SH-SY5Y (cell line): ENCODE data around the gene NOCT.

Source experiments
- GATA2 ChIP-seq: IDR thresholded peaks from 2 replicates; pipeline ENCODE4 v1.6.1; 2011; ENCODE audit warnings: mild to moderate bottlenecking, low read depth, low read length
- GATA3 ChIP-seq: IDR thresholded peaks from 2 replicates; pipeline ENCODE4 v1.6.1; 2011; ENCODE audit warnings: low read depth, mild to moderate bottlenecking, low read length, moderate library complexity

NOCT gene, protein sequence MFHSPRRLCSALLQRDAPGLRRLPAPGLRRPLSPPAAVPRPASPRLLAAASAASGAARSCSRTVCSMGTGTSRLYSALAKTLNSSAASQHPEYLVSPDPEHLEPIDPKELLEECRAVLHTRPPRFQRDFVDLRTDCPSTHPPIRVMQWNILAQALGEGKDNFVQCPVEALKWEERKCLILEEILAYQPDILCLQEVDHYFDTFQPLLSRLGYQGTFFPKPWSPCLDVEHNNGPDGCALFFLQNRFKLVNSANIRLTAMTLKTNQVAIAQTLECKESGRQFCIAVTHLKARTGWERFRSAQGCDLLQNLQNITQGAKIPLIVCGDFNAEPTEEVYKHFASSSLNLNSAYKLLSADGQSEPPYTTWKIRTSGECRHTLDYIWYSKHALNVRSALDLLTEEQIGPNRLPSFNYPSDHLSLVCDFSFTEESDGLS

DNA sequence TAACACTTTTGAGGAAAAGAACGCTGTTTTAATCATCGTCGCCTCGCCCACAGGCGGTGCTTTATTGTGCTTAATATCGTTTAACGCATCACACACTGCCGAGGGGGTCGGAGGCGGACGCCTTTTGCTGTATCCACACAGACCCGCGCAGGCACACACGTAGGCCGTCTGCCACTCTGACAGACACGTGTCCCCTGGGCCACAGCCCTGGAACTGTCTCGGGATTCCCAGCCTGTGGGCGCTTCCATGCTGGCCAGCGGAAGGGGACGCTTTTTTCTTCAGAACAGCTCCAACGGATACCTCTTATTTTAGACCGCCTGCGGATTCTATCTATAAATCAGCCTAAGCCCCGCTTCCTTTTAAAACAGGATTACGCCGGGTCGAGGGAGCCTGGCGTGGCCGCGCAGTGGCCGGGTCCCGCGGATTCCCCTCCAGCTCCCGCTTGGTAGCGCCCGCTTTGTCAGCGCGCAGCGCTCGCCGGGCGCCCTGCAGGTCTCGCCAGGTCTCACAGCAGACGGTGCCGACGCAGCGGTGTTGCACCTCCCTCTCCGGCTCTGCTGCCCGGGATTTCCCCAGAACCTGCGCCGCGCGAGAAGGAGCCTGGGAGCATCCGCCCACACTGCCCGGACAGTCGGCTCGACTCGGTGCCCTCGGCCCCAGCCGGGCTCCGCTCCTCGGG, at the start of gene NOCT:
Gene NOCT, plus strand, starts transcription at position 513 of the 679 bp plus-strand sequence. CDS start 201 bp downstream, outside the sequence.
- TF ChIP-seq GATA2 (no peak), GATA3 (no peak)

DNA sequence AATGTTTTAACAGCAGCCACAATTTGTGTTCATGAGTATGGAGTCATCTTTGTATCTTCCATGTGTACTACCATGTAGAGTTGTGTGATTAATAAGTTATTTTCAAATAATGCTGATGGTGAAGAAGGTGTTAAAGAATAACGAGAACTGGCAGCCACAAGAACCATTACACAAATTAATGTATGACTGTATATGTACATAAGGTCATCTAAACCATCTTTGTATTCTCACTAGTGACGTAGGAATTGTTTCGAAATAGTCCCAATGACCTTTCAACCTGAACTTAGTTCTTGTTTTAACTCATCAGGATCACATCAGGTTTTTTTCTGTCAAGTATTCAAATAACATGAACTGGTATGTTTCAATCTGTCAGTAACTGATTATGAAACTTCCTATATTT, 48.3 kb upstream of the NOCT start:
- TF ChIP-seq GATA2 (no peak), GATA3 (no peak)

DNA sequence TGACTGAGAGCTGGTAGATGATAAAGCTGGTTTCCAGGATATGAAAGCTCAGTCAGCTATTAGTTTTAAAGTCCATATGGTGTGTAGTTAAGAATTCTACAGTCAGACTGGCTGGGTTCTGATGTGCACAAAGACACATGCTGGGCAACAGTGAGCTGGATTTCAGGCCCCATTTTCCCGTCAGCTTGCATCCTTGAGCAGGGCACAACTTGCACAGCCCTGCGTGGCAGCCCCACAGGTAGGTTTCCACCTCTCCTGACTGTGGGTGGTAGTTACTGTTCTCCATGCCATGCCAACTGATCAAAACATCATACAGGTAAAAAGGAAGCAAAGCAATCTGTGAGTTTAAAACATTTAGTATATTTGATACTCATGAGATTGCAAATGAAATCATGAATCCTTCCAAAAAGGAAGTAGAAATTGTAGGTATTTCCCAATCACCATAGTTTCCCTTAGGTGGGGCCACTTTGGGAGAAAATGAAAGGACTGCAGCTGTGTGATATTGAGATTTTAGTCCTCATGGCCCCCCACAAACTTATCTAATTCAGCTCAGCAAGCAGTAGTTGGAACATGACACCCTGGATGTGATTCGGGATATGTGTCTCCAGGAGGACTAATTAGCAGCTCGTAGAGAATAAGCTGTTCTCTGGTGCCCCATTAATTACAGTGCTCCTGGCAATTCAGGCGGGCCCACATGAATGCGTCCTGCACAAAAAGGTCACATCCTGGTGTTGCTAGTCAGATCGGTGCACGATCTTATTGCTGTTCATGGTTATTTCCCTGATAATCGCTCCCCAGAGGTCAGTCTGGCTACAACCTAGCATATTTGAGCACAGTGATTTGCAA, 42.4 kb upstream of the NOCT start:
- no peak for TF ChIP-seq GATA2
- TF ChIP-seq GATA3, result no peak

DNA sequence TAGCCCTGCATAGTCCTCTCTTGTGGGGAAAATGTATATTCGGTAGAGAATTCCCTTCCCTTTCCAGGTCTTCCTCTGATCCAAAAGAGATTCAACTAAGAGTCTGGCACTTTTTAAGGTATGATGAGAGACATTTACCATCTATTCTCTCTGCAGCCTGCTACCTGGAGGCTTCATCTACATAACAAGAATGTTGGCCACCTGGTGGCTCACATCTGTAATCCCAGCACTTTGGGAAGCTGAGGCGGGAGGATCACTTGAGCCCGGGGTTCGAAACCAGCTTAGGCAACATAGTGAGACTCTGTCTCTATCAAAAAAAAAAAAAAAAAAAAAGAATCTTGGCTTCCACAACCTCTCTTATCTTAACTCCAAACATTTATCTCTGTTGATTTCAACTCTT, 40.4 kb upstream of the NOCT start:
- TF ChIP-seq GATA2 (no peak), GATA3 (no peak)

DNA sequence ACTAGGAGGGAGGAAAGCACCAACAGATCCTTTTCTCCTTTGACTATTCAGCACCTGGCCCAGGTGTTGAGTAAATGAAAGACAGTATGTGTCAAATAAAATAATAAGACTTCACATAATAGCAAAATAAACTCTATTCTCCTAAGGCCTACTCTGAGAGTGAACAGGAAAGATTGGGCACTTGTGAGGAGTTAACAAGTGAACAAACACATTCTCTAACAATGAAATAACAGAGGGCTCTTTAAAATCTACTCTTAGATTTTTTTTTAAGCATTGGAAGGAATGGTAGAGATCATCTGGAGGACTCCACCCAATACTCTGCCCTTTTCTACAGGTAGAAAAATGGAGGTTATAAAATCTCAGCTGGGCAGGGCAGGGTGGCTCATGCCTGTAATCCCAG, 39.1 kb upstream of the NOCT start:
- no peak for TF ChIP-seq GATA3

DNA sequence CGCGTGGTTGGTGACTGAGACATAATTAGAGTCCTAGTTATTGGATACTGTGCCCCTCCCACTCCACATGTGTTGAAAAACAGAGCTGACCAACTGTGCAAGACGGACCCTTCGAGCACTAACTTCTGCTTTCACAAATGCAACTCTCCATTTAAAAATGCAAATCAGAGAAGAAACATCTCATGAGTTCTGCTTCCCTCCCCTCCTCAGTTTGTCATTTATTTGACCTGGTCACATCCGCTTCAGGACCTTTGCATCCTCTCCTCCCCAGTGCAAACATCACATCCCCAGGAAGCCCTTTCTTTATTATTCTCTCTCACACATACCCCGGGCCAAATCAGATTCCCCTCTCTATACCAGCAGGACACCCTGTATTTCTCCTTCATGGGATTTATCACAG, 38.1 kb upstream of the NOCT start:
- no peak for TF ChIP-seq GATA3

DNA sequence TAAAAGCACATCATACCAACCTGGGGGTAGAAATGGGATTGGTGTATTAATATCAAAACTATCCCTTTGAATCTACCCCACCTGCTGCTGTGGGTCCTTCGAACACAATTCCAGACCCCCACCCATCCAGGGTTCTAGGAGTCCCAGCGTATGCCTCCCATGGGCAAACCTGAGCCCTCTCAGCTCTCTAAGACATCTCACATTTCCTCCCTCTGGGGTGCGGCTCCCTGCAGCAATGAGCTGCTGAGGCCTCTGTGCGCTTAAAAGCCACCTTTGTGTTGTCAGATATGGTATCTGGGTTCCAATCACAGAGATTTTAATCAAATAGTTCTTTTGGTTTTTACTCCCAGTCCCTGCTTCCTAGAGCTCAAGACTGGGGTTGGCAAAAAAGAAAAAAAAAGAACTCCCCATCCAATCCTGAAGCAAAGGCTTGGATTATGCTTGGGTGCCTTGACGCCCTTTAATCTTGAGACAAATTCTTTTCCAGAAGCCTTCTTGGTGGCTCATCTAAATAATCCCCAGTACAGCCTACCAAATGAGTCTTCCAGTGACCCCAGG, 37.5 kb upstream of the NOCT start:
- no peak for TF ChIP-seq GATA2
- no peak for TF ChIP-seq GATA3

DNA sequence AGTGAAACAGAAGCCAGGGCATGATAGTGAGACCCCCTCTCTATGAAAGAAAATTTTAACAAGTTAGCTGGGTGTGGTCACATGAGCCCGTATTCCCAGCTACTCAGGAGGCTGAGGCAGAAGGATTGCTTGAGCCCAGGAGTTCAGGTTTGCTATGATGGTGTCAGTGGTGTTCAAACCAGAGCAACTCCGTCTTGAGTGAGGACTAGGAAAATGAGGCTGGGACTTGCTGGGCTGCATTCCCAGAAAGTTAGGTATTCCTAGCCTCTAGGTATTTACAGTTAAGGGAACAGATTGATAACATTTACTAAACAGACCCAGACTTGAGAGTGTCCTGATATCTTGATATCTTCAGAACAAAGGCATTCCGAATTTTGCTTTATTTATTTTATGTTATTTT, 37.0 kb upstream of the NOCT start:
- TF ChIP-seq GATA3 (no peak), GATA2 (no peak)

DNA sequence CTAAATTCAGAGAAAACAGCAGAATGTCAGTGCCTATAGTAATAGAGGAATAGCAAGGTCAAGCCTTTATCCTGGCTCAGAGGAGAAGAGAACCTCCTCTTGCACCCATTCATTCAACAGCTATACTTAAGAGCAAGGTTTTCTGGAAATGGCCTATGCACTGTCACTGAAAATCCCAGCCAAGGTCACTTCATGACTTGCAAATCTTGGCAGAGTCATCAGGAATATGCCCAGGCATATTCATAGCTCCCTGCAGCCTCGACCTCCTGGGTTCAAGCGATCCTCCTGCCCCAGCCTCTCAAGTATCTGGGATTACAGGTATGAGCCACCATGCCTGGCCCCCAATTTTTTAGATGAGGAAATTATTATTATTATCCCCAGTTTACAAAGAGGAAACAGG, 35.8 kb upstream of the NOCT start:
- TF ChIP-seq GATA3, result no peak
- TF ChIP-seq GATA2, result no peak

DNA sequence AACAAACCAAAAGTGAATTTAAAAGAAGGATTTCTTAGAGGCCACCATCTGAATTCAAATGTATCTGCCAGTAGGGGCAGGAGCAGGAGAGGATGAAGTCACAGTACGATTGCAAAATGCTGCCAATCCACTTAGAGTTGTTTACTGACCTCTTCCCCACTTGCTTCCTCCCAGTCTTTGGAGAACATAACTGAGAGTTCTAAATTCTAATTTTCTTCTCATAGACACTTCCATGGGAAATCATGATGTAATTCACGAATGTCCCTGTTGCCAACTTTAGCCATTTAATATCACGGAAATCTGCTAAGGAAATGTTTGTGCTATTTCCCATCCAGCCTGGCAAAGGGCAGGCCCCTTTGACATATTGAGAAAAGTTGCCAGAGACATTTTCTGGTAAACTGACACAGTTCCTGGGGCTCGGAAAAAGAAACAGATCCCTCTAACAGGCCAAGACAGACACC, 33.6 kb upstream of the NOCT start:
- TF ChIP-seq GATA2 (no peak), GATA3 (no peak)

DNA sequence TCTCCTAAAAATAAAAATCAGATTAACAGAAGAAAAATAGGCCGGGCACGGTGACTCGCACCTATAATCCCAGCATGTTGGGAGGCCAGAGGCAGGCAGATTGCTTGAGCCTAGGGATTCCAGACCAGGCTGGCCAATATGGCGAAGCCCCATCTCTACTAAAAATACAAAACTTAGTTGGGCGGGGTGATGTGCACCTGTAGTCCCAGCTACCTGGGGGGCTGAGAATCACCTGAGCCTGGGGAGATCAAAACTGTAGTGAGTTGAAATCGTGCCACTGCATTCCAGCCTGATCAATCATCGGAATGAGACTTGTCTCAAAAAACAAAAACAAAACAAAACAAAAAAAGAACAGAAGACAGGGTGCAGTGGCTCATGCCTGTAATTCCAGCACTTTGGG, 32.8 kb upstream of the NOCT start:
- TF ChIP-seq GATA3 (no peak), GATA2 (no peak)

DNA sequence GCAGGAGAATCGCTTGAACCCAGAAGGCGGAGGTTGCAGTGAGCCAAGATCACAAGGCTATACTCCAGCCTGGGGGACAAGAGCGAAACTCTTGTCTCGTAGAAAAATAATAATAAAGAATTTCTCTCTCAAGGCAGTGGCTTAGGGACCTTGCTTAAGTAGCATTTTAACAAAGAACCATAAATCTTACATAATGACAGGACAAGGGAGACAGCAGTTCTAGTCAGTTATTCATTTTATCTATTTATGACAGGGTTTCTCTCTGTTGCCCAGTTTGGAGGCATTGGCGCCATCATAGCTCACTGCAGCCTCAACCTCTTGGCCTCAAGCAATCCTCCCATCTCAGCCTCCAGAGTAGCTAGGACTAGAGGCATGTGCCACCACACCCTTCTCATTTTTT, 31.9 kb upstream of the NOCT start:
- TF ChIP-seq GATA3 (no peak), GATA2 (no peak)

DNA sequence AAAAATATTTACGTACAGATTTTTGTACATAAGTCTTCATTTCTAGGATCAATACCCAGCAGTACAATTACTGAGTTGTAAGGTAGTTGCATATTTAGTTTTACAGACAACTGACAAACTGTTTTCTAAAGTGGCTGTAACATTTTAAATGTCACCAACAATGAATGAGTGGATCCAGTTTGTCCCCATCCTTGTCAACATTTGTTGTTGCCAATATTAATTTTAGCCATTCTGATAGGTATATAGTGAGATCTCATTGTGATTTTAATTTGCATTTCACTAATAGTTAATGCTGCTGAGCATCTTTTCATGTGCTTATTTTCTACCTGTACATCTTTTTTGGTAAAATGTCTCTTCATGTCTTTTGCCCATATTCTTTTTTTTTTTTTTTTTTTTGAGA, 30.9 kb upstream of the NOCT start:
- TF ChIP-seq GATA2 (no peak), GATA3 (no peak)

DNA sequence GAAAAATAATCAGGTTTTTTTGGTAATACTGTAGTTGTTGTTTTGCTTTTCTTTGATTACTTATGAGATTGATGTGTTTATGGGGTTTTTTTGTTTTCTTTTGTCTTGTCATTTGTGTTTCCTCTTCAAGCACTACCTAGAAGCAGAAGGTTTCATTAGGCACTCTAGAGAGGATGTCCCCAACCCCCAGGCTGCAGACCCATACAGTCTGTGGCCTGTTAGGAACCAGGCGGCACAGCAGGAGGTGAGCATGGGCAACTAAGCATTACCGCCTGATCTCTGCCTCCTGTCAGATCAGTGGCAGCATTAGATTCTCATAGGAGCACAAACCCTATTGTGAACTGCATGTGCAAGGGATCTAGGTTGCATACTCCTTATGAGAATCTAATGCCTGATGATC, 22.9 kb upstream of the NOCT start:
- no peak for TF ChIP-seq GATA3
- TF ChIP-seq GATA2, result no peak

DNA sequence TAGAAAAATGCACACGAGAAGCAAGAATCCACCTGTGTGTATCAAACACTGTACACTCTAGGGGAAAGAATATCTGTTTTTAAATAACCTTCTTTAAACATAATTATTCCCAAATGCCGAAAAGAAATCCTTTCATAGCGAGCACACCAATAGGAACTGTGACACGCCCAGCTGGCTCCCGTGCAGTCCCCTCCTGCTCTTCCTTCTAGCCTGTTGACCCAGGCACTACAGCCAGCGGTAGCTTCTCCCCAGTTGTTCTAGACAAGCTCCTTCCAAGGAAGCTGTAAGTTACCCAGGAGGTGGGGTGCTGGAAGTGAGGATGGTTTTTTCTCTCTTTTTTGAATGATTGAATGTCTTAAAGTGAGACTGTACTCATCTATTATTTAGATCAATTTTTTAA, 19.5 kb upstream of the NOCT start:
- TF ChIP-seq GATA3, result no peak
- TF ChIP-seq GATA2, result no peak

DNA sequence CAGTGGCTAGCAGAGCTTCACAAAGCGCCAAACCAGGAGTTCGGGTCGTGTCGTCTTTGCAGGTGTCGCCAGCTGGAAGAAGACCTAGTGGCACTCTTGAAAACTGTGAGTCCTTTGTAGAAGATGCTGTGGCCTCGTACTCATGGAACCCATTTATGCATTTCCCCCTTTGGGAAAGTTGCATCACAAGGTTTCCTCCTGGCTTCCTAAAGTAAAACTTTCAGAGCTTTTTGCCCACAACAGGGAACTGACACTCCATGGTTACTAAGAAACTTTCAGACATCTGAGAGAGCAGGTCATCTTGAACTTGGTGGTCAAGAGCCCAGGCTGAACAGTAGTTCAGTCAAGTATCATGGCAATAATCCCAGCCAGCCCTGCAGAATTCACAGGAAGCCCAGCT, 15.9 kb upstream of the NOCT start:
- TF ChIP-seq GATA2 (no peak), GATA3 (no peak)
